Effector memory CD4-positive, alpha-beta T cell (primary cell): ENCODE results near the gene TIMELESS.
"Not testable (repeated sequence)": the region's sequence is repeated elsewhere in the genome, so short reads cannot be mapped to it uniquely, and the experiment has no call there.

Source experiments
- DNase-seq, 3 donors: peaks; one replicate each; pipeline ENCODE4 v3.0.0-alpha.2; 2020
- H3K27ac ChIP-seq: 2 replicates; pipeline ENCODE4 v1.7.0; 2013; ENCODE audit warnings: mild to moderate bottlenecking, low read length, moderate library complexity; ENCODE audit not compliant: insufficient read depth, poor library complexity, severe bottlenecking
- H3K27me3 ChIP-seq: replicated peaks from 2 replicates; pipeline ENCODE4 v1.7.0; 2013; ENCODE audit warnings: mild to moderate bottlenecking, low read length; ENCODE audit not compliant: insufficient read depth, control insufficient read depth, poor library complexity, severe bottlenecking
- H3K36me3 ChIP-seq: 2 replicates; pipeline ENCODE4 v1.7.0; 2013; ENCODE audit warnings: mild to moderate bottlenecking, low read length, moderate library complexity; ENCODE audit not compliant: control insufficient read depth, insufficient read depth
- H3K4me1 ChIP-seq: 2 replicates; pipeline ENCODE4 v1.7.0; 2013; ENCODE audit warnings: low read length, mild to moderate bottlenecking; ENCODE audit not compliant: control insufficient read depth, insufficient read depth, poor library complexity, severe bottlenecking
- H3K4me3 ChIP-seq: 2 replicates; pipeline ENCODE4 v1.7.0; 2013; ENCODE audit warnings: low read length, low read depth, mild to moderate bottlenecking; ENCODE audit not compliant: insufficient read depth, poor library complexity, severe bottlenecking
- H3K9me3 ChIP-seq: 2 replicates; pipeline ENCODE4 v1.7.0; 2013; ENCODE audit warnings: mild to moderate bottlenecking, low read length, moderate library complexity; ENCODE audit not compliant: control insufficient read depth
- total RNA-seq, 3 donors: gene quantifications; one replicate each; lab custom pipeline; 2026; lab: John Stamatoyannopoulos, UW

TIMELESS gene
- total RNA-seq, result 10.1 to 16.1 (median 10.2) reads per million in 3 donors

- Histone ChIP-seq H3K4me1 (no peaks in the 10 kb centered on the region), H3K27me3 (no peaks in the 10 kb centered on the region), H3K36me3 (no peaks in the 10 kb centered on the region), H3K4me3 (peak within 1 kb of the TSS; percentile 84), H3K27ac (peak within 1 kb of the TSS; percentile 58), H3K9me3 (no peaks in the 10 kb centered on the region)
- DNase-seq, result peak; percentile 66 to 80 (median 78)
These were observed at the start of gene TIMELESS for GRCh38 chr12:56448860-56449621. Gene TIMELESS (minus strand): TSS chr12:56449426. CDS start chr12:56434170, 15,256 bp downstream.

GRCh38 chr12:56498126-56498902 lies 49.1 kb upstream of the TIMELESS start:
- H3K36me3 ChIP-seq, H3K27me3 ChIP-seq, H3K9me3 ChIP-seq, H3K4me1 ChIP-seq, H3K27ac ChIP-seq, DNase-seq, H3K4me3 ChIP-seq: not testable (repeated sequence)

- not testable (repeated sequence) for H3K4me1 ChIP-seq, H3K27ac ChIP-seq, H3K9me3 ChIP-seq, H3K4me3 ChIP-seq, H3K36me3 ChIP-seq, H3K27me3 ChIP-seq
- peak; percentile 16 to 51 (median 32) for DNase-seq
These were observed 47.5 kb upstream of the TIMELESS start for GRCh38 chr12:56496704-56497103.

- H3K27me3 ChIP-seq, H3K9me3 ChIP-seq, H3K4me1 ChIP-seq, H3K36me3 ChIP-seq, DNase-seq, H3K4me3 ChIP-seq, H3K27ac ChIP-seq: not testable (repeated sequence)
These were observed 45.3 kb upstream of the TIMELESS start for GRCh38 chr12:56494481-56494880.

GRCh38 chr12:56494106-56494415 lies 44.8 kb upstream of the TIMELESS start:
- not testable (repeated sequence) for H3K36me3 ChIP-seq, DNase-seq, H3K9me3 ChIP-seq, H3K27me3 ChIP-seq, H3K27ac ChIP-seq, H3K4me1 ChIP-seq, H3K4me3 ChIP-seq

- not testable (repeated sequence) for H3K27ac ChIP-seq, DNase-seq, H3K36me3 ChIP-seq, H3K27me3 ChIP-seq, H3K4me1 ChIP-seq, H3K4me3 ChIP-seq, H3K9me3 ChIP-seq
These were observed 44.3 kb upstream of the TIMELESS start for GRCh38 chr12:56493409-56494105.

GRCh38 chr12:56490360-56490759 lies 41.1 kb upstream of the TIMELESS start:
- no peaks in the 10 kb centered on the region for H3K27me3 ChIP-seq

GRCh38 chr12:56488041-56488955 lies 39.1 kb upstream of the TIMELESS start, which contains the start of gene GLS2:
Gene GLS2 (minus strand): TSS chr12:56488161. CDS start chr12:56488118, 43 bp downstream.
- H3K27ac ChIP-seq, result peak within 1 kb of the TSS; percentile 42
- H3K4me3 ChIP-seq, result peak within 1 kb of the TSS; percentile 74
- peak; percentile 45 to 66 (median 63) for DNase-seq

More at GRCh38 chr12:56490360-56490759, 41.1 kb upstream of the TIMELESS start:
- Histone ChIP-seq H3K9me3 (no peaks in the 10 kb centered on the region), H3K4me3 (no peak overlapping the region), H3K36me3 (no peaks in the 10 kb centered on the region), H3K4me1 (peaks cover 10% of the 10 kb centered on the region), H3K27ac (no peak overlapping the region)
- no peak for DNase-seq

GRCh38 chr12:56487448-56488040 lies 38.3 kb upstream of the TIMELESS start:
- peak in 1 of 3 donors; percentile 4 for DNase-seq
- Histone ChIP-seq H3K4me1 (peaks cover 10% of the 10 kb centered on the region), H3K27me3 (no peaks in the 10 kb centered on the region), H3K9me3 (no peaks in the 10 kb centered on the region), H3K4me3 (peak overlapping the region; percentile 74), H3K36me3 (no peaks in the 10 kb centered on the region), H3K27ac (peak overlapping the region; percentile 42)

More at GRCh38 chr12:56488041-56488955, 39.1 kb upstream of the TIMELESS start, which contains the start of gene GLS2:
- Histone ChIP-seq H3K36me3 (no peaks in the 10 kb centered on the region), H3K4me1 (peaks cover 10% of the 10 kb centered on the region), H3K9me3 (no peaks in the 10 kb centered on the region), H3K27me3 (no peaks in the 10 kb centered on the region)
